Erythroblast (primary cell): ENCODE results near the gene PIANP.

Experiments
- GATA1 ChIP-seq: IDR thresholded peaks from 2 replicates; pipeline ENCODE4 v1.6.1; 2011; ENCODE audit warnings: low read depth, mild to moderate bottlenecking, control low read depth, low read length, moderate library complexity
- POLR2A ChIP-seq: IDR thresholded peaks from 2 replicates; pipeline ENCODE4 v1.6.1; 2011; ENCODE audit warnings: mild to moderate bottlenecking, low read length

DNA sequence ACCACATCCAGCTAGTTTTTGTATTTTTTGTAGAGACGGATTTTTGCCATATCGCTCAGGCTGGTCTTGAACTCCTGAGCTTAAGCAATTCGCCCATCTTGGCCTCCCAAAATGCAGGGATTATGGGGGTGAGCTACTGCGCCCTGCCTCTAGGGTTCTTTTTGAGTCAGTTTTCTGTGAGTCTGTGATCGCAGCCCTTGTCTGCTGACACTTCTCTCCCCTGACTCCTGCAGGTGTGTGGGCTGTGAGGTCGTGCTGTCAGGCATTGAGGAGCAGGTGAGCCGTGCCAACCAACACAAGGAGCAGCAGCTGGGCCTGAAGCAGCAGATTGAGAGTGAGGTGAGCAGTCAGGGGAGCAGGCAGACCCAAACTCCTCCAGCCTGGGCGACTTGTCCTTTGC, 29.6 kb upstream of the PIANP start:
- TF ChIP-seq GATA1, result no peak
- TF ChIP-seq POLR2A, result no peak
